HUDEP-2 (cell line): Measurements from ENCODE around the gene MAD1L1.

Source experiments
- DNase-seq, 76 experiments: peaks; one replicate each; lab custom pipeline; 2025; ENCODE audit not compliant: unreplicated experiment in 76 of 76; lab: John Stamatoyannopoulos, UW

The MAD1L1 gene

GRCh38 chr7:2143981-2144595 is 88.7 kb downstream of the MAD1L1 start:
- DNase-seq = no peak

- no peak for DNase-seq
Observed at GRCh38 chr7:2143450-2143849, 89.3 kb downstream of the MAD1L1 start.

DNA sequence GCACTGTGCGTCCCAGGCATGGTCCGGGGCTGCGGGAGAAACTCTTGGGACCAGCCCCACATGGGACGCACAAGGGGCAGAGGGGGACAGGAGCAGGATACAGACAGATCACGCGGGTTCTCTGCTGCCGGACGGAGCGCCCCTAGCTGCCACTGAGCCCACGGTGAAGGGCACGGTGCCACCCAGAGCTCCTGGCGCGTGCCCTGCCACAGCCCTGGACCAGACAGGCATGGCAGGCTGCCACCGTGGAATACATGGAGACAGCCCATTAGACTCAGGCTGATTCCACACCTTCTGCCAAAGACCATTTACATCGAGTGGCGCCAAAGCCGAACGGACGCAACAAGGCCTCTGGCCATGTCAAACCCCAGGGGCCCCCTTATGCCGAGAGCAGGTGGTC is 90.4 kb downstream of the MAD1L1 start:
- no peak for DNase-seq

DNA sequence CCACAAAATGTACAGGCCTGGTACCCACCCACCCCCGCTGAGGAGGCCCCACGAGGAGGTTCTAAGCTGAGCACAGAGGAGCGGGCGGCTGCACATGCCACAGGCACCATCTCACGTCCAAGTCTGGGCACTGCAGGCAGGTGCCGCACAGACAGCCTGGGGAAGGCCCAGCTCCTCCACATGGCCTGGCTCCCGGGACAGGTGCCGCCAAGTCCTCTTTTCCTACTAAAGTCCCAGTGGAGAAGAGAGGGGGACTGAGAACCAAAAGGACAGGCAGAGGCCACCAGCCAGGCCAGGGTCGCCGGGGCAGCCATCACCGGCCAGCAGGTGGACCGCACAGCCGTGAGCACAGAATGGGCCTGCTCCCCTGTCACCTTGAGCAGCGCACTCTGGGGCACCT is 91.1 kb downstream of the MAD1L1 start:
- no peak for DNase-seq

DNA sequence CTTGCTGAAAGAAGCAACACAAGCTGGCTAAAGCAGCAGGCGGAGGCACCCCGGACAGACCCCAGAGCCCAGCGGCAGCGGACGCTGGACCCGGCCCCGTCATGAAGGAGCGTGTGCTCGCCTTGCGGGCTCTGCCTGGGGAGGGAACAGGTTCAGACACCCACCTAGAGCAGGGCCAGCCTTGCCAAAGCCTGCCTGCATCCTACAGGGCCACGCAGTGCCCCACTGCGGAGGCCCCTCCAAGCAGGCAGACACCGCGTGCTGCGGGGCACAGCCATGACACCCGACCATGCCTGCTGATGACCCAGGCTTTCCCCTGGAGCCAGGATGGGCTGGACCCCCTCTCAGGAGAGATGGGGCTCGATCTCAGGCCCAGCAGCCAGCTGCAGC is 91.7 kb downstream of the MAD1L1 start:
- no peak for DNase-seq

DNA sequence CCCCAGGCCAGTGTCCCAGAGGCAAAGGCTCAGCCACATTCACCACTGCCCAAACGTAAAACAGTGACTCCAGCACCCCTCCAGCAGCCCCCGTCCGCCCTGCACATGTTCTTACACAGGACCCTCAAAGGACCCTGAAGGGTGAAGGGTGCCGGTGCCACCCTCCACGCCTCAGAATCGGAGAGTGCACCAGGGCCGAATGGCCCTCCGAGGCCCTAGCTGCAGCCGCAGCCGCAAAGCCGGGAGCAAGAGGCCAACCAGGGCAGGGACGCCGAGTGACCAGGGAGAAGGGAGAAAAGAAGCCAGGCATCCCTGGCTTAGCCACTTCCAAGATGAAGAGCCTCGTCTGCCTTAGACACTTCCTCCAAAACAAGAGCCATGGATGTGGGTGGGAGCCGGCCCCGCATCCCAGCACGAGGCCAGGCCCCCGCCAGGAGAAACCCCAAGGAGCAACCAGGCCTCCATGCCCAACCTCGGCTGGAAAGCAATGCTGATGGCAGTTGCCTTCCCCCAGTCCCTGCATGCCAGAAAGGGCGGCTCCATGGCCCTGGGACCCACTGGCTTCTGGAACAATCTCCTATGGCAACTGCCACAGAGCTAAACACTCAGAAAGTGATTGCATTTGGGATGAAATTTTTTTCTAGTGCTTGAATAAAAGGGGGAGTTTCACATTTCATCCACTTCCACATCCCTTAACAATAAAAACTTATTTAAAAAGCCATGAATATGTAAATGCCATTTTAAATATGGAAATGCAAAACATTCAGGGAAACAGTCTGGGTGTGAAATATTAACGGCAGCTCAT is 92.3 kb downstream of the MAD1L1 start:
- no peak for DNase-seq

DNA sequence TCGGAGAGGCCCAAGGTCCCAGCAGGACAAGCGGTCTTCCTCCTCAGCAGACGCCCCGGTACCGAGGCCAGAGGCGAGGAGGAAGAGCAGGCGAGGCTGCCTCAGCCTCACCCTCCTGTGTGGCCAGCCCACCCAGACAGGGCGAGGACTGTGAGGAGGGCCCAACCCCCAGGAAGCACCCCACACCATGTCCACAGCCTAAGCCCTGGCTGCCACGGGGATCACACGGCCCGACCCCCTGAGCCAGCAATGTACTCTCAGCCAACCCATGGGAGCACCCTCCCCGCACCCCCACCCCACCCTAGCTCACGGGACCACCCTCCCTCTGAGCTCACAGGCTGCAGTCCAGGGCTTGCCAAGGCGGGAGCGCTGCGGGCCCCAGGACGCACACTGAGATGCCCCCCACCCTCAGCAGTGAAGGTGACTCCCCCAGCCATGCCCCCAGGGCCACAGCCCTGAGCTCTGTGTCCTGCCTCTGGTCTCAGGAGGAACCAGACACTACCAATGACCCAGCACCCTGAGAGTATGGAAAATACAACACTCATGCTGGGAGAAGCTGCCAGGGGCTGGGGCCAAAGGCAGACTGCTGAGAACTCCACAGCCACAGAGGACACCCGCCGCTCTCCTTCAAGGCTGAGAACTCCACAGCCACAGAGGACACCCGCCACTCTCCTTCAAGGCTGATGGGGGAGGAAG is 93.6 kb downstream of the MAD1L1 start:
- DNase-seq = no peak

DNA sequence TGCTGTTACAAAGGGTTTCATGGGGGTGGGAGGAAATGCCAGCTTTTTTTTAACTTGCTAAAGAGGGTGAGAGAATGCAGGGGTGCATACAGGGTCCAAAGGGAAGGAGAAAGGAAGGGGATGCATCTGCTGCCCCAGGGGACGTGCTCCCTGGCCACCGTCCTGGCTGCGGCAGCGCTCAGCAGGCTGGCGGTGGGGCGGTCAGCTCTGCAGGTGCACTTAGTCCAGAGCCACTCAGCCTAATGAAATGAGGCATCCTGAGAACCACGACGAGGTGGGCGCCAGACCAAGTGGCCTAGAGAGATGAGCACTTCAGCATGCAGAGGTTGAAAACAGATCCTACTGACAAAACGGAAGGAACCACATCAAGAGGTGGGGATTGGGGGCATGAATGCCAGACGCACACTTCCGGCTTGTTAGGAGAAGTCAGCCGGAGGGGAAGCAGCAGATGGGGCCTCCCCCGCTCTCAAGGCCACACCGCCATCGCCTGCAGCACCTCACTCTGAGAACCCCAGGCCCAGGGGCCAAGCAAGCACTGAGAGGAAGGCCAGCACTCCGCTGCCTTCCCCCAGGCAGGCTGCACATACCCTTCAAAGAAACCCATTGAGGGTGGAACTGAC is 94.5 kb downstream of the MAD1L1 start:
- no peak for DNase-seq

DNA sequence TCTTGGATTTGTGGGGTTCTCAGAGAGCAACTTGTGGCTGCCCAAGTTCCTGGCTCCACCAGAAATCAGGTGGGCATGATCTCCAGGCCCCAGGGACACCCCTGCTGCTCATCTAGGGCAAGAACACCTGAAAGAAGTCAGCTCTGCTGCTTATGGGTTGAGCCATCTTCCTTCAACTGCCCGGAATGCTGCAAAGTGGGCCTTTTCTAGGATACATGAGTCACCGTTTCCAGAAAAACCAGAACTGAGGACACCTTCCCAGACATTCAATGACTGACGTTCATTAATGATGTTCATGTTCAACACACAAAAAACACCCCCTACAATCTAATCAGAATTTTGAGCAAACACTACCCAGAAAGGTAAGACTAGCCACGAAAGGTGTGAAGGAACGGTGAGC is 98.0 kb downstream of the MAD1L1 start:
- DNase-seq = no peak

- no peak for DNase-seq
Observed at GRCh38 chr7:2132243-2132642, 100.5 kb downstream of the MAD1L1 start.

- DNase-seq = no peak
Observed at GRCh38 chr7:2131800-2132199, 100.9 kb downstream of the MAD1L1 start.

- no peak for DNase-seq
Observed at GRCh38 chr7:2131341-2131740, 101.4 kb downstream of the MAD1L1 start.

- DNase-seq = no peak
Observed at GRCh38 chr7:2130096-2130375, 102.7 kb downstream of the MAD1L1 start.

GRCh38 chr7:2129323-2130095 is 103.2 kb downstream of the MAD1L1 start:
- no peak for DNase-seq

GRCh38 chr7:2128601-2129322 is 104.0 kb downstream of the MAD1L1 start:
- no peak for DNase-seq

DNA sequence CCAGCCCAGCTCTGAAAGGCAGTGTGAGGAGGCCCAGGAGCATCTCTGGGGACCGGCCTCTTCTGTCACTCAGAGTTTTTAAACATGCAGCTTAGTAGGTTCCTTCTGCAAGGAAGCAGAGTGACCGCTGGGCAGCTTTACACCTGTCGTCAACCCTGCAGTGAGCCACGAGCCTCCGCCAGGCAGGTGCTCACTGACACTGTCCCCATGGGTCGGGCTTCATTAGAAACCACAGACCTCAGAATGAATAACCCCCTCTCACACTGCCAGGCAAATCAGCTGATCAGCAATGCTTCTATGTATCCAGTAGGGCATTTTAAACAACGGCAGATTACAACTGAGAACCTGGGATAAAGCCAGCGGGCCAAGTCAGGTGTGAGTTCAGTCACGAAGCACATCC is 106.1 kb downstream of the MAD1L1 start:
- DNase-seq = no peak

DNA sequence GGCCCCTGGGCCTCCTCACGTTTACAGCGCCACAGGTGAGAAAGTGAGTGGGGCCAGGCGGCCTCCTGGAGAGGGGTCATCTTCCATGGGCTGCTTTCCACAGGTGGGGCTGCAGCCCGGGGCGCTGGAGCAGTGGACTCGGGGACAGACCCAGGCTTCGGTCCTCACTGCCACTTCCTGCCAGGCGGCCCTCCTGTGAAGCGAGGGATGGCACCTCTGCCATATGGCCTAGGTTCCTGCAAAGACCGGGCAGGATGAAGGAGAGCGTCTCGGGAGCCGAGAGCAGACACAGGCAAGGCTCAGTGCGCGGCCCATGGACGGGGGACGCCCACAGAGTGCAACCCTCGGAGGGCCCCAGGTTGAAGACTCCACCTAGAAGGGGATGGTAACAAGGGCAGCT is 106.8 kb downstream of the MAD1L1 start:
- DNase-seq = no peak

GRCh38 chr7:2124604-2125345 is 108.0 kb downstream of the MAD1L1 start:
- no peak for DNase-seq

GRCh38 chr7:2123916-2124315 is 108.8 kb downstream of the MAD1L1 start:
- no peak for DNase-seq

GRCh38 chr7:2123360-2123759 is 109.4 kb downstream of the MAD1L1 start:
- DNase-seq = no peak
